Right atrium auricular region (tissue), 2 donors: ENCODE measurements around the gene UCHL3. TPM values are rescaled to one million over a fixed set of nuclear protein-coding genes. Genes with fewer than 3 reads are reported as not detected.

ENCODE experiments used
- DNase-seq: peaks from one replicate; pipeline ENCODE4 v3.0.0-alpha.2; 2019; ENCODE audit warnings: low spot score
- H3K27ac ChIP-seq, 2 donors: fragments of 200-600 bp; sonication (generic); 1 replicate in 1 of 2; 2 replicates in 1 of 2; pipeline ENCODE4 v1.5.1; 2016 to 2019
- H3K27me3 ChIP-seq, 2 donors: fragments of 200-600 bp; sonication (generic); one replicate each; pipeline versions ENCODE4 v1.5.1 to v1.6.0; 2017 to 2019
- H3K36me3 ChIP-seq: fragments of 200-600 bp; sonication (generic); one replicate; pipeline ENCODE4 v1.5.1; 2016
- H3K4me1 ChIP-seq, 2 donors: fragments of 200-600 bp; sonication (generic); one replicate each; pipeline versions ENCODE4 v1.5.1 to v1.6.0; 2017 to 2019
- H3K4me3 ChIP-seq, 2 donors: fragments of 200-600 bp; sonication (generic); 1 replicate in 1 of 2; 2 replicates in 1 of 2; pipeline ENCODE4 v1.5.1; 2017 to 2019; ENCODE audit warnings: mild to moderate bottlenecking in 1 of 2, moderate library complexity in 1 of 2
- H3K9me3 ChIP-seq, 2 donors: fragments of 200-600 bp; sonication (generic); one replicate each; pipeline ENCODE4 v1.5.1; 2019
- CTCF ChIP-seq, 2 donors: fragments of 200-600 bp; sonication (generic); IDR thresholded peaks; one replicate each; pipeline ENCODE4 v1.5.1; 2019; ENCODE audit warnings: antibody characterized with exemption in 2 of 2
- total RNA-seq, 2 donors: library from RNA; depleted of rRNA; stranded (reverse); fragments of >200 nt; gene quantifications; one replicate each; pipeline ENCODE4 v1.1.0, GENCODE V29; 2016

Gene UCHL3
- total RNA-seq, 2 donors from 2014 or later: 17.2 to 17.7 TPM

- H3K9me3 ChIP-seq: no peaks in the 10 kb centered on the region
- DNase-seq: no peak
- H3K27me3 ChIP-seq: no peaks in the 10 kb centered on the region
- no peaks in the 10 kb centered on the region for H3K36me3 ChIP-seq
- H3K4me3 ChIP-seq: no peak overlapping the region
- TF ChIP-seq CTCF (IDR thresholded peaks at IDR 0.05): no peak
- no peak overlapping the region for H3K27ac ChIP-seq
- no peaks in the 10 kb centered on the region for H3K4me1 ChIP-seq
Observed at GRCh38 chr13:75511051-75511625, 38.5 kb upstream of the UCHL3 start.

GRCh38 chr13:75512253-75512652, 37.3 kb upstream of the UCHL3 start:
- DNase-seq: no peak
- Histone ChIP-seq H3K4me3 (no peak overlapping the region), H3K36me3 (no peaks in the 10 kb centered on the region), H3K27ac (no peak overlapping the region), H3K9me3 (no peaks in the 10 kb centered on the region), H3K27me3 (no peaks in the 10 kb centered on the region), H3K4me1 (no peaks in the 10 kb centered on the region)
- no peak for TF ChIP-seq CTCF (IDR thresholded peaks at IDR 0.05)

- TF ChIP-seq CTCF (IDR thresholded peaks at IDR 0.05): no peak
- H3K36me3 ChIP-seq: no peaks in the 10 kb centered on the region
- H3K4me3 ChIP-seq: no peak overlapping the region
- no peaks in the 10 kb centered on the region for H3K9me3 ChIP-seq
- H3K4me1 ChIP-seq: no peaks in the 10 kb centered on the region
- no peaks in the 10 kb centered on the region for H3K27me3 ChIP-seq
- DNase-seq: no peak
- H3K27ac ChIP-seq: no peak overlapping the region
Observed at GRCh38 chr13:75513271-75513670, 36.3 kb upstream of the UCHL3 start.

GRCh38 chr13:75514080-75514995, 35.3 kb upstream of the UCHL3 start:
- Histone ChIP-seq H3K27ac (no peak overlapping the region), H3K4me1 (no peaks in the 10 kb centered on the region), H3K4me3 (no peak overlapping the region), H3K27me3 (no peaks in the 10 kb centered on the region), H3K36me3 (no peaks in the 10 kb centered on the region), H3K9me3 (no peaks in the 10 kb centered on the region)
- TF ChIP-seq CTCF (IDR thresholded peaks at IDR 0.05): no peak
- no peak for DNase-seq

- DNase-seq: no peak
- Histone ChIP-seq H3K27ac (no peak overlapping the region), H3K9me3 (no peaks in the 10 kb centered on the region), H3K27me3 (no peaks in the 10 kb centered on the region), H3K4me3 (no peak overlapping the region), H3K36me3 (no peaks in the 10 kb centered on the region), H3K4me1 (no peaks in the 10 kb centered on the region)
- TF ChIP-seq CTCF (IDR thresholded peaks at IDR 0.05): no peak
Observed at GRCh38 chr13:75518439-75519088, 31.0 kb upstream of the UCHL3 start.
